ENCODE data around the gene DDX60.
"Not testable (repeated sequence)": the region's sequence is repeated elsewhere in the genome, so short reads cannot be mapped to it uniquely, and the experiment has no call there.

Gene DDX60

GRCh38 chr4:168318266-168318895 is at the start of gene DDX60:
DDX60 (minus strand) TSS chr4:168318752; CDS start chr4:168311259, 7,493 bp downstream.
- peak; percentile 87 for DNase-seq

- no peak for DNase-seq
These were observed 48.5 kb upstream of the DDX60 start for GRCh38 chr4:168367065-168367464.

- no peak for DNase-seq
These were observed 43.5 kb upstream of the DDX60 start for GRCh38 chr4:168362025-168362401.

GRCh38 chr4:168361365-168362024 is 42.9 kb upstream of the DDX60 start:
- no peak for DNase-seq

- DNase-seq, result no peak
These were observed 41.7 kb upstream of the DDX60 start for GRCh38 chr4:168360271-168360670.

GRCh38 chr4:168357941-168358340 is 39.4 kb upstream of the DDX60 start:
- DNase-seq, result no peak

- no peak for DNase-seq
These were observed 35.2 kb upstream of the DDX60 start for GRCh38 chr4:168353746-168354145.

- DNase-seq, result no peak
These were observed 19.0 kb upstream of the DDX60 start for GRCh38 chr4:168337550-168337940.

- no peak for DNase-seq
These were observed 18.4 kb upstream of the DDX60 start for GRCh38 chr4:168336837-168337549.

GRCh38 chr4:168335621-168336020 is 17.1 kb upstream of the DDX60 start:
- DNase-seq, result no peak

GRCh38 chr4:168334053-168334452 is 15.5 kb upstream of the DDX60 start:
- no peak for DNase-seq

- DNase-seq, result not testable (repeated sequence)
These were observed 12.0 kb upstream of the DDX60 start for GRCh38 chr4:168330575-168330974.

- DNase-seq, result no peak
These were observed 7.0 kb upstream of the DDX60 start for GRCh38 chr4:168325591-168325990.

- DNase-seq, result no peak
These were observed 2.5 kb upstream of the DDX60 start for GRCh38 chr4:168321006-168321405.

GRCh38 chr4:168319486-168320019 is 1.0 kb upstream of the DDX60 start:
- DNase-seq, result no peak

GRCh38 chr4:168317621-168318020 is 931 bp downstream of the DDX60 start:
- no peak for DNase-seq

GRCh38 chr4:168309781-168310180 is 8.8 kb downstream of the DDX60 start:
- DNase-seq, result no peak

- DNase-seq, result no peak
These were observed 9.6 kb downstream of the DDX60 start for GRCh38 chr4:168308912-168309311.

- DNase-seq, result no peak
These were observed 12.1 kb downstream of the DDX60 start for GRCh38 chr4:168306476-168306875.

GRCh38 chr4:168304744-168305459 is 13.7 kb downstream of the DDX60 start:
- DNase-seq, result no peak

GRCh38 chr4:168303430-168303829 is 15.1 kb downstream of the DDX60 start:
- not testable (repeated sequence) for DNase-seq

GRCh38 chr4:168293386-168293975 is 25.1 kb downstream of the DDX60 start:
- no peak for DNase-seq

- DNase-seq, result no peak
These were observed 27.3 kb downstream of the DDX60 start for GRCh38 chr4:168291242-168291641.
